ENCODE results near the gene MRPS21. TPM values are rescaled to one million over a fixed set of nuclear protein-coding genes. Genes with fewer than 3 reads are reported as not detected.

Gene MRPS21
- 10 to 100 TPM; 67.1 to 93.1 (median 85.2) TPM for total RNA-seq (2021; fragmentation: NEBNext Ultra II Directional; extraction: Animal tissue kit (Norgen Biotek cat#: 25700))
- long read RNA-seq, transcript MRPS21-202 (3 exons, 1,226 nt): major isoform, 121 of 160 reads
- long read RNA-seq, transcript MRPS21-201 (2 exons, 1,462 nt): minor isoform, 36 of 160 reads
- long read RNA-seq, partial matches to known transcripts: 1 of 160 reads
- long read RNA-seq, other reads (novel, unspliced or antisense): 2 of 160 reads

DNA sequence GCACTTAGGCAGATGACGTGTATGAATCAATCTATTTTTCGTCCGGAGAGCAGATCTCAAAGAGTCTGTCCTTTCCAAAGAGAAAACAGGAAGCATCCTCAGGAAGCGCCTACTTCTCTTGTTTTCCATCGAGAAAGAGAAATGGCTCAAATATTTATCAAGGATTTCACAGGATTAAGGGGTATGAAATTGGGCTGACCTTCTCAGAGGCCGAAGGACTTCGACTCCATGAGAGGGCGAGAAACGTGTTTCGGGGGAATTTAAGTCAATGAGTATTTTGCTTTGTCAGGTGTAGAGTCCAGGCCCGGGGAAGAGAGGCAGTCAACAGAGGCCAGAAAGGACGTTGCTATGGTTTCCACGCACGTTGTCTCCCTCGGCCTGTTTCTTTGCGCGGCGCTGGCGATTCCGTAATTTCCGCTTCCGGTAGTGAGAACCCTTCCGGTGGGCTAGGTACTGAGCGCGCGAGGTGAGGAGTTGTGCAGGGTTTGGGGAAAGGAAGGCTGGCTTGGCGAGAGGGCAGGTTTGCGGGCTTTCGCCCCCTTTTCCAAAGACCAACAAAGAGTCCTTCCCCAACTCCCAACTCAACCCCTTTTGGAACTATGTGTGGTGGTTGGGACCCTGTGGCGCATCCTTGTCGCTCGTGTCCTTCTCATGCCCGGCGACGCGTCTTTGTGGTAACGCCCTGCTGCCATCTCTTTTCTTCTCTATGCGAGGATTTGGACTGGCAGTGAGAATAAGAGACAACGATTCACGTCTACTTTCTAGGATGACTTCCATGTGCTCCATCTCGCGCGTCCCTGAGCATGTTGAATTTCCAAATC is at the start of gene MRPS21:
Gene MRPS21, plus strand, starts transcription at position 429 of the 821 bp plus-strand sequence. CDS start 506 bp downstream, outside the sequence.
- Mint-ChIP-seq H3K36me3 (ENCODE audit: low read depth) (peaks cover 21% of the 10 kb centered on the region), H3K27me3 (ENCODE audit: insufficient read depth) (no peaks in the 10 kb centered on the region; the same call in none of the 2 replicates), H3K27ac (peak within 1 kb of the TSS; percentile 100), H3K9me3 (no peaks in the 10 kb centered on the region), H3K4me3 (peak within 1 kb of the TSS; percentile 98), H3K4me1 (ENCODE audit: low read depth) (peaks cover 29% of the 10 kb centered on the region)
- peak; percentile 86 for DNase-seq
- TF ChIP-seq, protein P1, sequence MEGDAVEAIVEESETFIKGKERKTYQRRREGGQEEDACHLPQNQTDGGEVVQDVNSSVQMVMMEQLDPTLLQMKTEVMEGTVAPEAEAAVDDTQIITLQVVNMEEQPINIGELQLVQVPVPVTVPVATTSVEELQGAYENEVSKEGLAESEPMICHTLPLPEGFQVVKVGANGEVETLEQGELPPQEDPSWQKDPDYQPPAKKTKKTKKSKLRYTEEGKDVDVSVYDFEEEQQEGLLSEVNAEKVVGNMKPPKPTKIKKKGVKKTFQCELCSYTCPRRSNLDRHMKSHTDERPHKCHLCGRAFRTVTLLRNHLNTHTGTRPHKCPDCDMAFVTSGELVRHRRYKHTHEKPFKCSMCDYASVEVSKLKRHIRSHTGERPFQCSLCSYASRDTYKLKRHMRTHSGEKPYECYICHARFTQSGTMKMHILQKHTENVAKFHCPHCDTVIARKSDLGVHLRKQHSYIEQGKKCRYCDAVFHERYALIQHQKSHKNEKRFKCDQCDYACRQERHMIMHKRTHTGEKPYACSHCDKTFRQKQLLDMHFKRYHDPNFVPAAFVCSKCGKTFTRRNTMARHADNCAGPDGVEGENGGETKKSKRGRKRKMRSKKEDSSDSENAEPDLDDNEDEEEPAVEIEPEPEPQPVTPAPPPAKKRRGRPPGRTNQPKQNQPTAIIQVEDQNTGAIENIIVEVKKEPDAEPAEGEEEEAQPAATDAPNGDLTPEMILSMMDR (IDR thresholded peaks at IDR 0.05): no peak

DNA sequence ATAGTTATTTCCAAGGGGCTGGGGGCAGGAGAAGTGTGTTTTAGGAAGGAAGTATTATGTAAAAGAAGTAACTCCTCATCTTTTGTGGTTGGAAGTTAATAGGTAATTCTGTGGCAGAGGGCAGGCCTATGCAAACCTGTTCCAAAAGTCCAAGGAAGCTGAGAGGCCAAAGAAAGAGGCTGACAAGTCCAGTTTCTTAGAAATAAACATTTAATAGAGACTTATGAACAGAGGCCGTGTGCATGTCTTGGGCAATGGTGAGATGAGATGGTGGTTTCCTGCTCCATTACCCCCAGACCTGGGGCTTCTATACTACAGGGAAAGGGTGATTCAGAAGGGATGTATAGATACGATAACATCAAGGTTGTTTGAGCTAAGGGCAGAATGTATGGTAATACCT is 43.7 kb upstream of the MRPS21 start:
- Mint-ChIP-seq H3K36me3 (ENCODE audit: low read depth) (no peaks in the 10 kb centered on the region), H3K4me3 (no peak overlapping the region), H3K4me1 (ENCODE audit: low read depth) (no peaks in the 10 kb centered on the region), H3K9me3 (no peaks in the 10 kb centered on the region), H3K27ac (no peak overlapping the region), H3K27me3 (ENCODE audit: insufficient read depth) (peaks cover 5% of the 10 kb centered on the region)
- TF ChIP-seq, protein P1 (IDR thresholded peaks at IDR 0.05): no peak
- no peak for DNase-seq

DNA sequence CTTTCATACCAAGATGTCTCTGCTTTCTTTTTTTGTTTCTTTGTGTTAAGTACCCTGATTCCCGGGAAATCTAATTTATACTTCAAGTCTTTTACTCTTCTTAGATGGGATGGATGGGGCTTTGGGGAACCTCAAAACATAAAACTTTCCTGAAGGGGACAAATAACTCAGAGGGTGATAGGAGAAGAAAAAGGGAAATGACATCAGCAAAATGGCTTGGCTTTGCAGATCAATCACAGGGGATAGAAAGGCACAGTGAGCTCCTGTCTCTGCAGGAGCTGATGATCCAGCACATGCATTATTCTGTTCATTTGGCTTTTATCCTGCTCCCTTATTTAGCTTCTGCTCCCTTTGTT is 37.5 kb upstream of the MRPS21 start:
- Mint-ChIP-seq H3K27ac (peak overlapping the region; percentile 78), H3K36me3 (ENCODE audit: low read depth) (no peaks in the 10 kb centered on the region), H3K4me3 (peak overlapping the region; percentile 79), H3K27me3 (ENCODE audit: insufficient read depth) (peaks cover 21% of the 10 kb centered on the region), H3K9me3 (no peaks in the 10 kb centered on the region), H3K4me1 (ENCODE audit: low read depth) (peaks cover 37% of the 10 kb centered on the region)
- peak; percentile 8 for DNase-seq
- TF ChIP-seq, protein P1 (IDR thresholded peaks at IDR 0.05): peak; percentile 33

DNA sequence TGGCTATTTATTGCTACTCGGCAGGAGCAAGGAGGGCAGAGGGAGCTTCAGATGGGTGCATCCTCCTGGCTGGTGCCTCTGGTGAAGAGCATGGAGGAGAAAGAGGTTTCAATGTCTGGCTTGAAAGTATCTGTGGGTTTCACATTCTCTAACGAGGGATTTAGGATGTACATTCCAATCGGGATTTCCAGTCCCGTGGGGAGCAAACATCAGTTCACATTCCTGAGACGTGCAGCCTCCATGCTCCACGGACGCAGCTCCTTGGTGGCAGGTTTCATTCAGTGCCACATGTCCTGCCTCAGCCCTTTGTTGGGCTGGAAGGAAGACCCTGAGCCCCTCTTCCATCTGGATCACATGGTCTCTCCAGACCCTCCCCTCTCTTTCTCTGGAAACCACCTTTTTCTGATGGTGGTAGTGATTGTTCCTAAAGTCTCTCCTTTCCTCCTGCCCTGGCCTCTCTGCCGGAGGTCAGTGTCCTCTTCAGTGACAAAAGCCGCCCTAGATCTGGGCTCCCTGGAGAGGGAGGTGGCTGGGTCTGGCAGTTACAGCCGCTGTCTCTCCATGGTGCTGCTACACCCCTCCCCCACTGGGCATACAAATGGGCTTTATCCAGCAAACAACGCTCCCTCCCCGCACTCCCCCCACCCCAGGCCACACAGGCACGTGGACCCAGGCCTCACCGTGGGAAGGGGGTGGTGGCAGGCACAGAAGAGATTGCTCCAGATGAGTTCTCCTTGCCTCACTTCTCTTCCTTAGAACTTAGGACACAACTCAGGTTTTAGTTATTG is 36.9 kb upstream of the MRPS21 start:
- no peak for DNase-seq
- Mint-ChIP-seq H3K9me3 (no peaks in the 10 kb centered on the region), H3K4me3 (peak overlapping the region; percentile 79), H3K36me3 (ENCODE audit: low read depth) (no peaks in the 10 kb centered on the region), H3K4me1 (ENCODE audit: low read depth) (peaks cover 37% of the 10 kb centered on the region), H3K27ac (peak overlapping the region; percentile 78), H3K27me3 (ENCODE audit: insufficient read depth) (peaks cover 21% of the 10 kb centered on the region)
- TF ChIP-seq, protein P1 (IDR thresholded peaks at IDR 0.05): no peak
